ENCODE data around the gene BNC2.

BNC2 gene

GRCh38 chr9:16771356-16771755, 99.1 kb downstream of the BNC2 start:
- Histone ChIP-seq H3K4me3 (ENCODE audit: low read length) (no peak overlapping the region), H3K27me3 (replicated peaks; ENCODE audit: insufficient read depth, low read length) (no peaks in the 10 kb centered on the region), H4K20me1 (ENCODE audit: insufficient read depth, low read length) (no peaks in the 10 kb centered on the region), H3K4me1 (ENCODE audit: low read length) (no peaks in the 10 kb centered on the region), H3K27ac (ENCODE audit: low read length) (no peak overlapping the region), H3F3A (ENCODE audit: insufficient read depth, low read length) (no peaks in the 10 kb centered on the region), H3K4me2 (ENCODE audit: low read depth, low read length) (no peak overlapping the region), H3K9ac (ENCODE audit: low read length) (no peak overlapping the region), H3K79me2 (ENCODE audit: low read length) (no peaks in the 10 kb centered on the region), H2AFZ (ENCODE audit: low read length) (no peak overlapping the region), H3K36me3 (replicated peaks; ENCODE audit: insufficient read depth, low read length) (no peaks in the 10 kb centered on the region), H3K9me2 (replicated peaks; ENCODE audit: insufficient read depth, low read length) (no peaks in the 10 kb centered on the region), H3K9me3 (replicated peaks; ENCODE audit: insufficient read depth, low read length) (no peaks in the 10 kb centered on the region)
- no peak for TF ChIP-seq CTCF (IDR thresholded peaks at IDR 0.05; ENCODE audit: low read length)
- no peak for TF ChIP-seq EZH2 (optimal IDR thresholded peaks at IDR 0.05; ENCODE audit: low read depth, low read length)
- no peak for TF ChIP-seq EZH2phosphoT487 (IDR thresholded peaks at IDR 0.05; ENCODE audit: low read length)
- DNase-seq, result no peak

- H3K27ac ChIP-seq (ENCODE audit: low read length), result no peak overlapping the region
- no peaks in the 10 kb centered on the region for H3K36me3 ChIP-seq (replicated peaks; ENCODE audit: insufficient read depth, low read length)
- H3F3A ChIP-seq (ENCODE audit: insufficient read depth, low read length), result no peaks in the 10 kb centered on the region
- no peak overlapping the region for H3K4me3 ChIP-seq (ENCODE audit: low read length)
- H3K9me2 ChIP-seq (replicated peaks; ENCODE audit: insufficient read depth, low read length), result no peaks in the 10 kb centered on the region
- no peaks in the 10 kb centered on the region for H3K9me3 ChIP-seq (replicated peaks; ENCODE audit: insufficient read depth, low read length)
- no peak for DNase-seq
- no peaks in the 10 kb centered on the region for H3K27me3 ChIP-seq (replicated peaks; ENCODE audit: insufficient read depth, low read length)
- H3K9ac ChIP-seq (ENCODE audit: low read length), result no peak overlapping the region
- H4K20me1 ChIP-seq (ENCODE audit: insufficient read depth, low read length), result no peaks in the 10 kb centered on the region
- no peaks in the 10 kb centered on the region for H3K4me1 ChIP-seq (ENCODE audit: low read length)
- no peak overlapping the region for H2AFZ ChIP-seq (ENCODE audit: low read length)
- no peaks in the 10 kb centered on the region for H3K79me2 ChIP-seq (ENCODE audit: low read length)
- TF ChIP-seq EZH2phosphoT487 (IDR thresholded peaks at IDR 0.05; ENCODE audit: low read length) (no peak), CTCF (IDR thresholded peaks at IDR 0.05; ENCODE audit: low read length) (no peak), EZH2 (optimal IDR thresholded peaks at IDR 0.05; ENCODE audit: low read depth, low read length) (no peak)
- no peak overlapping the region for H3K4me2 ChIP-seq (ENCODE audit: low read depth, low read length)
Measured at GRCh38 chr9:16769291-16769690, 101.2 kb downstream of the BNC2 start.

GRCh38 chr9:16768816-16769215, 101.7 kb downstream of the BNC2 start:
- H3K27ac ChIP-seq (ENCODE audit: low read length), result no peak overlapping the region
- H3K4me1 ChIP-seq (ENCODE audit: low read length), result no peaks in the 10 kb centered on the region
- no peak for DNase-seq

More at GRCh38 chr9:16768816-16769215, 101.7 kb downstream of the BNC2 start:
- H3K9me3 ChIP-seq (replicated peaks; ENCODE audit: insufficient read depth, low read length), result no peaks in the 10 kb centered on the region
- no peaks in the 10 kb centered on the region for H3K9me2 ChIP-seq (replicated peaks; ENCODE audit: insufficient read depth, low read length)
- no peaks in the 10 kb centered on the region for H3K36me3 ChIP-seq (replicated peaks; ENCODE audit: insufficient read depth, low read length)
- H3K9ac ChIP-seq (ENCODE audit: low read length), result no peak overlapping the region
- H4K20me1 ChIP-seq (ENCODE audit: insufficient read depth, low read length), result no peaks in the 10 kb centered on the region
- H3K79me2 ChIP-seq (ENCODE audit: low read length), result no peaks in the 10 kb centered on the region
- H3K4me2 ChIP-seq (ENCODE audit: low read depth, low read length), result no peak overlapping the region
- no peaks in the 10 kb centered on the region for H3F3A ChIP-seq (ENCODE audit: insufficient read depth, low read length)
- no peaks in the 10 kb centered on the region for H3K27me3 ChIP-seq (replicated peaks; ENCODE audit: insufficient read depth, low read length)
- TF ChIP-seq EZH2 (optimal IDR thresholded peaks at IDR 0.05; ENCODE audit: low read depth, low read length) (no peak), EZH2phosphoT487 (IDR thresholded peaks at IDR 0.05; ENCODE audit: low read length) (no peak), CTCF (IDR thresholded peaks at IDR 0.05; ENCODE audit: low read length) (no peak)
- H2AFZ ChIP-seq (ENCODE audit: low read length), result no peak overlapping the region
- H3K4me3 ChIP-seq (ENCODE audit: low read length), result no peak overlapping the region

Data from MM.1S (cell line).